HCT116 (cell line): ENCODE results near the gene DOCK9. TPM values are rescaled to one million over a fixed set of nuclear protein-coding genes. Genes with fewer than 3 reads are reported as not detected.

ENCODE experiments used
- ATAC-seq: fragments of 200-7000 bp; cut with Tn5 transposase; 2 replicates; pipeline ENCODE4 v1.9.1; 2020; ENCODE audit warnings: mild to moderate bottlenecking, moderate library complexity
- BruUV-seq: library from RNA; stranded (reverse); fragments of 400-500 nt; replicated peaks from 2 replicates; lab custom pipeline; 2021; lab: Mats Ljungman, UMichigan
- CTCF ChIA-PET: fragments of 300-600 bp; sonication (Branson Sonifier 250); formaldehyde crosslinking; loops from one replicate; lab custom pipeline; 2021; ENCODE audit warnings: antibody characterized with exemption; lab: Charles Lee
- POLR2A ChIA-PET: fragments of 300-600, 350-600 bp; sonication (Branson Sonifier 250); formaldehyde crosslinking; loops from one replicate; lab custom pipeline; 2021; ENCODE audit warnings: antibody characterized with exemption; lab: Charles Lee
- RAD21 ChIA-PET, 2 experiments: fragments of 300-600 bp; sonication (Branson Sonifier 250); formaldehyde crosslinking; loops; one replicate each; lab custom pipeline; 2023; ENCODE audit warnings: low total read pairs in 2 of 2; ENCODE audit not compliant: uncharacterized antibody in 2 of 2, unreplicated experiment in 2 of 2, low non-redundant PET in 1 of 2; lab: Charles Lee
- DNase-seq: peaks from one replicate; pipeline ENCODE4 v3.0.0-alpha.2; 2010; ENCODE audit warnings: low read depth, low spot score
- H2AFZ ChIP-seq: fragments of 200-600 bp; shearing (Covaris generic), sonication (generic); 2 replicates; pipeline ENCODE4 v1.6.1; 2017; ENCODE audit warnings: low read depth, mixed run types, mixed read lengths, antibody characterized with exemption, low read length; ENCODE audit not compliant: poor library complexity, severe bottlenecking
- H3K27ac ChIP-seq: 2 replicates; pipeline ENCODE4 v1.5.1; 2012; ENCODE audit warnings: low read depth, low read length
- H3K27me3 ChIP-seq: fragments of 200-600 bp; sonication (generic); 2 replicates; pipeline ENCODE4 v1.6.1; 2016; ENCODE audit warnings: mixed run types, low read length, mixed read lengths; ENCODE audit not compliant: insufficient read depth
- H3K36me3 ChIP-seq, 2 experiments: fragments of 200-500 bp in 1 of 2; fragments of 200-600 bp in 1 of 2; sonication (Bioruptor generic) in 1 of 2; sonication (generic) in 1 of 2; 2 replicates each; pipeline versions ENCODE4 v1.5.1 to v1.6.1; 2014 to 2016; ENCODE audit warnings: low read length in 2 of 2, inconsistent platforms in 1 of 2, mixed read lengths in 1 of 2, mixed run types in 1 of 2; ENCODE audit not compliant: insufficient read depth in 2 of 2, control insufficient read depth in 1 of 2
- H3K4me1 ChIP-seq, 2 experiments: fragments of 200-600 bp in 1 of 2; sonication (generic) in 1 of 2; 2 replicates each; pipeline versions ENCODE4 v1.5.1 to v1.6.1; 2012 to 2017; ENCODE audit warnings: low read length in 2 of 2, inconsistent platforms in 1 of 2, mild to moderate bottlenecking in 1 of 2, mixed read lengths in 1 of 2, mixed run types in 1 of 2, moderate library complexity in 1 of 2; ENCODE audit not compliant: insufficient read depth in 2 of 2, control insufficient read depth in 1 of 2
- H3K4me2 ChIP-seq: fragments of 200-600 bp; sonication (generic); 2 replicates; pipeline ENCODE4 v1.6.1; 2017; ENCODE audit warnings: mixed run types, low read length, mixed read lengths
- H3K4me3 ChIP-seq, 2 experiments: fragments of 200-600 bp in 1 of 2; sonication (generic) in 1 of 2; replicated peaks in 1 of 2; 2 replicates each; pipeline ENCODE4 v1.5.1; 2011 to 2016; ENCODE audit warnings: low read length in 2 of 2, control low read depth in 1 of 2, low read depth in 1 of 2, mild to moderate bottlenecking in 1 of 2, mixed read lengths in 1 of 2, mixed run types in 1 of 2
- H3K79me2 ChIP-seq: fragments of 200-600 bp; sonication (generic); 2 replicates; pipeline ENCODE4 v1.6.1; 2017; ENCODE audit warnings: mild to moderate bottlenecking, mixed run types, low read length, moderate library complexity, mixed read lengths; ENCODE audit not compliant: insufficient read depth
- H3K9ac ChIP-seq: fragments of 200-600 bp; sonication (generic); 2 replicates; pipeline ENCODE4 v1.6.1; 2016; ENCODE audit warnings: low read length, mixed read lengths
- H3K9me2 ChIP-seq: fragments of 200-600 bp; sonication (generic), shearing (Covaris generic); 2 replicates; pipeline ENCODE4 v1.6.1; 2017; ENCODE audit warnings: mixed run types, mild to moderate bottlenecking, moderate library complexity; ENCODE audit not compliant: insufficient read depth
- H3K9me3 ChIP-seq, 2 experiments: fragments of 200-500 bp in 1 of 2; fragments of 200-600 bp in 1 of 2; sonication (Bioruptor generic) in 1 of 2; sonication (generic) in 1 of 2; 2 replicates each; pipeline ENCODE4 v1.6.1; 2014 to 2017; ENCODE audit warnings: low read length in 2 of 2, mixed read lengths in 2 of 2, inconsistent platforms in 1 of 2, low read depth in 1 of 2, mild to moderate bottlenecking in 1 of 2, mixed run types in 1 of 2, moderate library complexity in 1 of 2; ENCODE audit not compliant: control insufficient read depth in 1 of 2, insufficient read depth in 1 of 2
- H4K20me1 ChIP-seq: fragments of 200-600 bp; sonication (generic), shearing (Covaris generic); 2 replicates; pipeline ENCODE4 v1.6.1; 2017; ENCODE audit warnings: mixed run types, mild to moderate bottlenecking, moderate library complexity; ENCODE audit not compliant: insufficient read depth
- CBX3 ChIP-seq: IDR thresholded peaks from 2 replicates; pipeline ENCODE4 v1.6.1; 2012; ENCODE audit warnings: low read depth
- FOSL1 ChIP-seq: IDR thresholded peaks from 2 replicates; pipeline ENCODE4 v1.6.1; 2012; ENCODE audit warnings: low read depth
- JUND ChIP-seq: IDR thresholded peaks from 2 replicates; pipeline ENCODE4 v1.6.1; 2012
- RAD21 ChIP-seq: IDR thresholded peaks from 2 replicates; pipeline ENCODE4 v1.6.1; 2012; ENCODE audit warnings: low read depth, mild to moderate bottlenecking
- SIN3A ChIP-seq: IDR thresholded peaks from 2 replicates; pipeline ENCODE4 v1.6.1; 2012; ENCODE audit warnings: low read depth
- TCF7L2 ChIP-seq: IDR thresholded peaks from 2 replicates; pipeline ENCODE4 v1.7.0; 2011; ENCODE audit warnings: borderline replicate concordance, inconsistent platforms; ENCODE audit not compliant: insufficient read depth, insufficient read length; ENCODE audit errors: extremely low read depth
- YY1 ChIP-seq: IDR thresholded peaks from 2 replicates; pipeline ENCODE4 v1.6.1; 2011; ENCODE audit warnings: low read length, low read depth, moderate library complexity, mild to moderate bottlenecking; ENCODE audit not compliant: insufficient replicate concordance; ENCODE audit errors: extremely low read depth
- ZFX ChIP-seq: fragments of 450-650 bp; IDR thresholded peaks from 2 replicates; pipeline ENCODE4 v1.6.1; 2017
- ZNF274 ChIP-seq: fragments of 200-500 bp; sonication (Bioruptor generic); IDR thresholded peaks from 2 replicates; pipeline ENCODE4 v1.6.1; 2014; ENCODE audit warnings: mild to moderate bottlenecking, low read depth, low read length, inconsistent platforms
- intact Hi-C: fragments of 100-400 bp; cut with micrococcal nuclease; formaldehyde crosslinking; loops from 2 replicates; pipeline ENCODE4 v1.10.0; 2022
- total RNA-seq: library from RNA; stranded (reverse); gene quantifications from one replicate; pipeline ENCODE4 v1.2.1, GENCODE V29; 2021; ENCODE audit not compliant: unreplicated experiment

Gene DOCK9
- total RNA-seq, 1 experiment from 2014 or later = 58.8 TPM

DNA sequence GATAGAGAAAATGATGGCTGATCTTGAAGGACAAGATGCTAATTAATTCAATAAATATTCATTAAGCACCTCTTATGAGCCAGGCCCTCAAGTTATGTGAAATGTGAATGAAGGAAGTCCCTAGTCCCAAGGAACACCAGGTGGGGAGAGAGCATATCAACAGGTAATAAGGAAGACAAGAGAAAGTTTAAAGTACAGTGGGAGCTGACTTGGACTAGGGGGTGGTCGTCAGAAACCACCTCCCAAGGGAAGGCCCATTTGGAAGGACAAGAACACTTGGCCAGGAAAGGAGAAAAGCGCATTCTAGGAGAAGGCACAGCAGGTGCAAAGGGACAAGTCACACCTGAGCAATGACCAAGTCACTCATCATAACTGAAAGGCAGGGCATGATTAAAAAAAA is 72.7 kb downstream of the DOCK9 start:
- intact Hi-C loops = no loop called here
- H3K4me1 ChIP-seq = peaks cover 0 to 14% of the 10 kb centered on the region in 2 experiments; a peak in 2 of 4 replicates

DNA sequence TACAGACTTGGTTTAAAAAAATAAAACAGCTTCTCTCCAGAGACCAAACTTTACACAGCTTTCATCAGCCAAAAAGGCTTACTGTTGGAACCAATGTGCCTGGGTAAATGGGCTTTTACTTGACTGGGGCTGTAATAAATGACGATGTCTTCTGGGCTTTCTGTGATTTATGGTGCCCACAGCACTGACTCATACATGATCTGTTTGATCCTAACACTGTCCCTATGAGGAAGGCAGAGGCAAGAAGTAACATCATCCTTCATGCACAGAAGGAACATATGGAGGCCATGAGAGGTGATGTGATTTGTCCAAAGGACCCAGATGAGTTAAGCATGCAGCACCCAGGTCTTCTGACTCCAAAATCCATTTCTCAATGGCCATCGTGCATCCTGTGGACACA is 77.4 kb downstream of the DOCK9 start:
- Histone ChIP-seq H3K27me3 (no peaks in the 10 kb centered on the region), H3K27ac (no peak overlapping the region), H3K9me3 (no peaks in the 10 kb centered on the region), H3K4me2 (no peak overlapping the region), H3K9me2 (no peaks in the 10 kb centered on the region), H3K36me3 (0 out of 4 replicates have a peak, but pooled peaks cover 0 to 3% of the 10 kb centered on the region in 2 experiments), H3K4me3 (no peak overlapping the region), H3K9ac (no peak overlapping the region), H3K79me2 (no peaks in the 10 kb centered on the region), H4K20me1 (no peaks in the 10 kb centered on the region), H2AFZ (no peak overlapping the region), H3K4me1 (no peaks in the 10 kb centered on the region)
- intact Hi-C loops = no loop called here
- ChIA-PET POLR2A (no interaction called here), CTCF (no interaction called here), RAD21 (no interaction called here)
- ATAC-seq (no peak), DNase-seq (no peak)
- no peak for TF ChIP-seq JUND
- no peak for TF ChIP-seq RAD21
- TF ChIP-seq FOSL1 = no peak
- BruUV-seq = no TSS peak

More for the DNA sequence above, 72.7 kb downstream of the DOCK9 start:
- no peak overlapping the region for H3K27ac ChIP-seq
- ATAC-seq = no peak
- no TSS peak for BruUV-seq
- CTCF ChIA-PET = no interaction called here
- H2AFZ ChIP-seq = no peak overlapping the region
- H3K9me3 ChIP-seq = no peaks in the 10 kb centered on the region
- no peaks in the 10 kb centered on the region for H3K27me3 ChIP-seq
- H4K20me1 ChIP-seq = no peaks in the 10 kb centered on the region
- POLR2A ChIA-PET = no interaction called here
- H3K4me3 ChIP-seq = no peak overlapping the region
- 0 out of 4 replicates have a peak, but pooled peaks cover 0 to 3% of the 10 kb centered on the region in 2 experiments for H3K36me3 ChIP-seq
- no peak overlapping the region for H3K9ac ChIP-seq
- no peak overlapping the region for H3K4me2 ChIP-seq
- no peak for DNase-seq
- RAD21 ChIA-PET = no interaction called here
- H3K9me2 ChIP-seq = no peaks in the 10 kb centered on the region
- no peaks in the 10 kb centered on the region for H3K79me2 ChIP-seq
- no peak for TF ChIP-seq CBX3
- no peak for TF ChIP-seq TCF7L2
- no peak for TF ChIP-seq ZFX
- TF ChIP-seq RAD21 = no peak
- no peak for TF ChIP-seq YY1
- no peak for TF ChIP-seq ZNF274
- TF ChIP-seq SIN3A = no peak
